Body of pancreas (tissue), 4 donors: ENCODE measurements around the gene ARFGEF2. TPM values are rescaled to one million over a fixed set of nuclear protein-coding genes. Genes with fewer than 3 reads are reported as not detected.
"Not testable (repeated sequence)": the region's sequence is repeated elsewhere in the genome, so short reads cannot be mapped to it uniquely, and the experiment has no call there.

ENCODE experiments used
- ATAC-seq: fragments of 150-250 bp; one replicate; pipeline ENCODE4 v1.9.1; 2016
- DNase-seq, 4 donors: peaks; one replicate each; pipeline ENCODE4 v3.0.0-alpha.2; 2019
- H3K27ac ChIP-seq, 4 donors: fragments of 200-600 bp; sonication (generic); 1 replicate in 3 of 4; 2 replicates in 1 of 4; pipeline versions ENCODE4 v1.5.1 to v1.6.1; 2016 to 2019; ENCODE audit warnings: mild to moderate bottlenecking in 1 of 4, mixed read lengths in 1 of 4, moderate library complexity in 1 of 4
- H3K27me3 ChIP-seq, 2 donors: fragments of 200-600 bp; sonication (generic); one replicate each; pipeline ENCODE4 v1.6.0; 2016; ENCODE audit warnings: mild to moderate bottlenecking in 1 of 2
- H3K36me3 ChIP-seq, 2 donors: fragments of 200-600 bp; sonication (generic); replicated peaks in 1 of 2; 2 replicates each; pipeline ENCODE4 v1.5.1; 2016; ENCODE audit warnings: low read depth in 2 of 2; ENCODE audit not compliant: insufficient read depth in 1 of 2
- H3K4me1 ChIP-seq: fragments of 200-600 bp; sonication (generic); one replicate; pipeline ENCODE4 v1.6.0; 2016
- H3K4me3 ChIP-seq, 2 donors: fragments of 200-600 bp; sonication (generic); 1 replicate in 1 of 2; 2 replicates in 1 of 2; pipeline ENCODE4 v1.5.1; 2016 to 2019
- H3K9me3 ChIP-seq, 3 donors: fragments of 200-600 bp; sonication (generic); 1 replicate in 2 of 3; 2 replicates in 1 of 3; pipeline ENCODE4 v1.5.1; 2016
- POLR2A ChIP-seq, 3 donors: fragments of 450-650 bp; IDR thresholded peaks; one replicate each; pipeline ENCODE4 v1.6.1; 2016; ENCODE audit warnings: antibody characterized with exemption in 3 of 3, mild to moderate bottlenecking in 2 of 3
- WGBS, 2 donors: methylation state at CpG; one replicate each; pipeline ENCODE4 v1.1.5; 2017; 5-methylcytosine and 5-hydroxymethylcytosine counted together
- intact Hi-C: fragments of 100-400 bp; cut with DNase I; formaldehyde crosslinking; loops from one replicate; pipeline ENCODE4 v1.15.1; 2023
- small RNA-seq: library from RNA; depleted of rRNA; stranded (forward); fragments of <200 nt; gene quantifications from one replicate; pipeline ENCODE3, GENCODE V24; 2016
- total RNA-seq, 2 donors: library from RNA; depleted of rRNA; stranded (reverse); fragments of >200 nt; gene quantifications; one replicate each; pipeline ENCODE4 v1.1.0, GENCODE V29; 2016
- TF ChIP-seq, protein P1 (sequence below), 7 experiments: fragments of 450-650 bp in 4 of 7; fragments of 200-600 bp in 3 of 7; sonication (generic) in 3 of 7; IDR thresholded peaks; one replicate each; pipeline ENCODE4 v1.5.1; 2016 to 2019; ENCODE audit warnings: antibody characterized with exemption in 7 of 7

Gene ARFGEF2
- total RNA-seq, 2 donors from 2014 or later, result 17.5 to 26.5 TPM

DNA sequence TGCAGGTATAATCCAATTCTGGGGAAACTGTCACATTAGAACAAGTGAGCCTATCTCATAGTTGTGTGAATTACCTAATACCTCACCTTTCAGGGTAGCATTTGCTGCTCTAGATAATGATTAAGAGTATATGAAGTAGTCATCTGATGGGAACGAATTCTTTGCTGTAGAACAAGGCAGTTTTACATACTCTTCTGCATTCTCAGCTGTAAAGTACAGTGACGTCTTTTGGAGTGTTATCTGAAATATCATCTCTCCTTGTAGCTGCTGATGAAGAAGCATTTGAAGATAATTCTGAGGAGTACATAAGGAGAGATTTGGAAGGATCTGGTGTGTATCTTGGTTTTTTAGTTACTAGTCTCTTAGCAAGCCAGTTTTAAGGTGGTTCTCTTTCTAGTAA is 153.0 kb downstream of the ARFGEF2 start:
- no peaks in the 10 kb centered on the region for H3K9me3 ChIP-seq
- no peak overlapping the region for H3K27ac ChIP-seq
- intact Hi-C loops, result no loop called here
- H3K4me1 ChIP-seq, result no peaks in the 10 kb centered on the region
- peaks cover 0 to 28% of the 10 kb centered on the region in 2 donors for H3K36me3 ChIP-seq
- no peaks in the 10 kb centered on the region for H3K27me3 ChIP-seq
- H3K4me3 ChIP-seq, result no peak overlapping the region
- ATAC-seq (no peak), DNase-seq (no peak)
- TF ChIP-seq POLR2A (IDR thresholded peaks at IDR 0.05), result no peak
- TF ChIP-seq, protein P1, sequence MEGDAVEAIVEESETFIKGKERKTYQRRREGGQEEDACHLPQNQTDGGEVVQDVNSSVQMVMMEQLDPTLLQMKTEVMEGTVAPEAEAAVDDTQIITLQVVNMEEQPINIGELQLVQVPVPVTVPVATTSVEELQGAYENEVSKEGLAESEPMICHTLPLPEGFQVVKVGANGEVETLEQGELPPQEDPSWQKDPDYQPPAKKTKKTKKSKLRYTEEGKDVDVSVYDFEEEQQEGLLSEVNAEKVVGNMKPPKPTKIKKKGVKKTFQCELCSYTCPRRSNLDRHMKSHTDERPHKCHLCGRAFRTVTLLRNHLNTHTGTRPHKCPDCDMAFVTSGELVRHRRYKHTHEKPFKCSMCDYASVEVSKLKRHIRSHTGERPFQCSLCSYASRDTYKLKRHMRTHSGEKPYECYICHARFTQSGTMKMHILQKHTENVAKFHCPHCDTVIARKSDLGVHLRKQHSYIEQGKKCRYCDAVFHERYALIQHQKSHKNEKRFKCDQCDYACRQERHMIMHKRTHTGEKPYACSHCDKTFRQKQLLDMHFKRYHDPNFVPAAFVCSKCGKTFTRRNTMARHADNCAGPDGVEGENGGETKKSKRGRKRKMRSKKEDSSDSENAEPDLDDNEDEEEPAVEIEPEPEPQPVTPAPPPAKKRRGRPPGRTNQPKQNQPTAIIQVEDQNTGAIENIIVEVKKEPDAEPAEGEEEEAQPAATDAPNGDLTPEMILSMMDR (IDR thresholded peaks at IDR 0.05), result no peak
- WGBS, 2 donors, result 46 to 92% methylated on average over 1 to 2 of the region's 2 CpGs

DNA sequence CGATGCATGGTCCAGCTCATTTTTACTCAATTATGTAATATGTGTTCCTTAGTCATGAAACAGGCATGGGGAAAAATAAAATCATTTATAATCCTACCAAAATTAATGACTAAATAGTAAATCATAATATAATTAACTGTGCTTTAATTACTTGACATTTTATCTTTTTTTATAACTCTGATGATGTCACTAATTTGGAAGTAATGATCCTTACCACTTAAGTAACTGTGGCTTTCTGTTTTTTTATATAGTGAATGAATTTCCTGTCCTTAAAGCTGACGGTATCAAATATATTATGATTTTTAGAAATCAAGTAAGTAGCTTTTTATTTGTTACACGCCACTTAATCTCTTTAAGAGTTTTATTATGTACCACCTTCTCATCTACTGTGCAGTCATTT is 156.8 kb downstream of the ARFGEF2 start:
- peaks cover 5 to 28% of the 10 kb centered on the region in 2 donors for H3K36me3 ChIP-seq

DNA sequence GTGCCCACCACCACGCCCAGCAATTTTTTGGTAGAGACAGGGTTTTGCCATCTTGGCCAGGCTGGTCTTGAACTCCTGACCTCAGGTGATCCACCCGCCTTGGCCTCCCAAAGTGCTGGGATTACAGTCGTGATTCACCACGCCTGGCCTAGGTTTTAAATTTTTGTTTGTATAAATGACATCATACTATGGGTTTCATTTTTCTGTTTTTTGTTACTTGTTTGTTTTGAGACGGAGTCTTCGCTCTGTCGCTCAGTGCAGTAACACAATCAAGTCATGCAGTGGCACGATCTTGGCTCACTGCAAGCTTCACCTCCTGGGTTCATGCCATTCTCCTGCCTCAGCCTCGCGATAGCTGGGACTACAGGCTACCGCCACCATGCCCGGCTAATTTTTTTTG is 160.8 kb downstream of the ARFGEF2 start:
- H3K4me1 ChIP-seq, H3K4me3 ChIP-seq, H3K27me3 ChIP-seq, H3K9me3 ChIP-seq, H3K27ac ChIP-seq, ATAC-seq, intact Hi-C loops, DNase-seq: not testable (repeated sequence)
- 95 to 96% methylated on average over 12 of the region's 12 CpGs for WGBS, 2 donors
- peaks cover 5 to 24% of the 10 kb centered on the region in 2 donors for H3K36me3 ChIP-seq

More for the DNA sequence above, 156.8 kb downstream of the ARFGEF2 start:
- TF ChIP-seq POLR2A (IDR thresholded peaks at IDR 0.05), result no peak
- TF ChIP-seq, protein P1 (IDR thresholded peaks at IDR 0.05), result no peak
- Histone ChIP-seq H3K4me1 (no peaks in the 10 kb centered on the region), H3K9me3 (no peaks in the 10 kb centered on the region), H3K27ac (no peak overlapping the region), H3K4me3 (no peak overlapping the region), H3K27me3 (no peaks in the 10 kb centered on the region)
- ATAC-seq, result no peak
- intact Hi-C loops, result no loop called here
- 89 to 91% methylated on average over 3 of the region's 3 CpGs for WGBS, 2 donors
- no peak for DNase-seq

Small RNA genes within 50 kb of the gene (small RNA-seq; reads per million reads assigned to genes)
- not detected for gene SNAP23P1

Other genes starting within 250 kb of the ARFGEF2 start
- gene PREX1, start 93.7 kb upstream of the ARFGEF2 start, total RNA-seq, result 10 to 100 TPM in 1 of 2 donors, 1 to 10 TPM in 1; 9.1 to 14.5 TPM
- gene CSE1L, start 124.6 kb downstream of the ARFGEF2 start, total RNA-seq, result 10 to 100 TPM; 16.5 to 23.6 TPM